ENCODE data around the gene PLCL2. TPM values are rescaled to one million over a fixed set of nuclear protein-coding genes. Genes with fewer than 3 reads are reported as not detected.

The PLCL2 gene
- total and polyA plus RNA-seq, 2 donors (not counting 1 experiment from before 2014, with no cell fraction given): 21.7 to 55.2 TPM

DNA sequence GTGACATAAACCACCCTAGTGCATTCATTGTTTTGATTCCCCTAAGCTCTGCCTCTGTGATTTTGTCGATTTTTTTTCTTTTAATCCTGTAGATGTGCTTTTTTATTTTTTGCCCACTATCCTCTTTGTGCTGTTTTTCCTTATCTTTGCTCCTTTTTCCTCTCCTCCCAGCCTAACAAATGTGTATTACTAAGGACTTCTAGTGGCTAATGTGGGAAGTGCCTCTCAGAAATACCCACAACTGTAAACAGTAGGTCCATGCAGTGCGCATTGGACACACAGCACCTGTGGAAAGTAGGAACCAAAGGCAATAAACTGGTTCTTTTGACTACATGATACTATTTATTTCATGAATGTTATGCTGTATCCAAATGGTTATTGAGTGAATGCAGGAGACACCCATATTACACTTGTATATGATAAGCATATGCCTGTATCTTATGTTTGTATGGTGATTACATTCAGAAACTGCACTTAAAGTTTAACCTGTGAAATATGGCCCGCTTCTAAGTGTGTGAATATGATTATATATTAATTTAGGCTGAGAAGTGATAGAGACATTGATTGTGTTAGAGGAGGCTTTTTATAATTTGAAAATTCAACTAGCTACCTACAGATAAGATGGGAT, 147.8 kb downstream of the PLCL2 start:
- Mint-ChIP-seq H3K4me3 (no peak overlapping the region), H3K9me3 (ENCODE audit: insufficient read depth) (no peaks in the 10 kb centered on the region), H3K27ac (no peak overlapping the region), H3K4me1 (peaks cover 39% of the 10 kb centered on the region), H3K27me3 (no peaks in the 10 kb centered on the region)
- TF ChIP-seq EZH2 (IDR thresholded peaks at IDR 0.05; ENCODE audit: borderline replicate concordance, insufficient read depth, low read depth, low read length, poor library complexity, severe bottlenecking) (no peak), CTCF (IDR thresholded peaks at IDR 0.05) (peak; percentile 24)
- Histone ChIP-seq H3K27me3 (replicated peaks in 1 of 4; ENCODE audit: control extremely low read depth in 1 of 4, control insufficient read depth in 3 of 4, insufficient read depth in 4 of 4, low read length in 3 of 4) (no peaks in the 10 kb centered on the region), H2AFZ (ENCODE audit: insufficient read depth, low read depth, low read length, poor library complexity, severe bottlenecking) (no peak overlapping the region), H3K36me3 (replicated peaks in 1 of 2; ENCODE audit: control extremely low read depth in 1 of 2, control insufficient read depth in 1 of 2, extremely low read depth in 1 of 2, insufficient read depth in 2 of 2, low read length in 1 of 2) (peaks cover 2 to 14% of the 10 kb centered on the region in 2 experiments), H3K4me3 (ENCODE audit: control extremely low read depth in 1 of 5, extremely low read depth in 1 of 5, insufficient read depth in 1 of 5, low read depth in 2 of 5, low read length in 4 of 5) (no peak overlapping the region), H3K27ac (ENCODE audit: low read length in 2 of 2) (no peak overlapping the region), H3K9ac (ENCODE audit: low read length) (no peak overlapping the region), H3K4me2 (replicated peaks; ENCODE audit: low read depth, low read length, poor library complexity, severe bottlenecking) (no peak overlapping the region), H3K79me2 (ENCODE audit: control insufficient read depth, insufficient read depth, low read length) (peaks cover 43% of the 10 kb centered on the region), H3K4me1 (ENCODE audit: control insufficient read depth in 2 of 2, insufficient read depth in 2 of 2, low read length in 2 of 2) (peaks cover 17 to 25% of the 10 kb centered on the region in 2 donors), H3K9me3 (ENCODE audit: control extremely low read depth in 1 of 3, control insufficient read depth in 2 of 3, insufficient read depth in 1 of 3, low read length in 2 of 3) (no peaks in the 10 kb centered on the region), H4K20me1 (ENCODE audit: control insufficient read depth, insufficient read depth, low read length, poor library complexity, severe bottlenecking) (peaks cover 17% of the 10 kb centered on the region)
- DNase-seq: peak; percentile 19
- CTCF ChIA-PET: interaction anchor here (1.0 to 3.0 kb wide), 5 partner anchors 144 to 431 kb away, joined by 3 to 11 read pairs (median 4); no protein-coding TSS in a partner anchor
- POLR2A ChIA-PET: no interaction called here
- peak; percentile 28 for ATAC-seq (ENCODE audit: low read depth)
- WGBS (ENCODE audit: insufficient coverage): no CpG with 5 or more reads among the region's 3 CpGs
- intact Hi-C loops (cut with micrococcal nuclease): loop anchor here (2.0 to 10.0 kb wide), 4 partner anchors 145 to 432 kb away; no protein-coding TSS in a partner anchor

- Histone ChIP-seq H4K20me1 (ENCODE audit: control insufficient read depth, insufficient read depth, low read length, poor library complexity, severe bottlenecking) (peaks cover 11% of the 10 kb centered on the region), H3K4me3 (ENCODE audit: control extremely low read depth in 1 of 5, extremely low read depth in 1 of 5, insufficient read depth in 1 of 5, low read depth in 2 of 5, low read length in 4 of 5) (no peak overlapping the region), H3K4me1 (ENCODE audit: control insufficient read depth in 2 of 2, insufficient read depth in 2 of 2, low read length in 2 of 2) (peaks cover 17 to 25% of the 10 kb centered on the region in 2 donors), H3K9me3 (ENCODE audit: control extremely low read depth in 1 of 3, control insufficient read depth in 2 of 3, insufficient read depth in 1 of 3, low read length in 2 of 3) (no peaks in the 10 kb centered on the region), H3K36me3 (replicated peaks in 1 of 2; ENCODE audit: control extremely low read depth in 1 of 2, control insufficient read depth in 1 of 2, extremely low read depth in 1 of 2, insufficient read depth in 2 of 2, low read length in 1 of 2) (peaks cover 2 to 14% of the 10 kb centered on the region in 2 experiments), H3K79me2 (ENCODE audit: control insufficient read depth, insufficient read depth, low read length) (peaks cover 35% of the 10 kb centered on the region), H2AFZ (ENCODE audit: insufficient read depth, low read depth, low read length, poor library complexity, severe bottlenecking) (no peak overlapping the region), H3K27ac (ENCODE audit: low read length in 2 of 2) (no peak overlapping the region), H3K27me3 (replicated peaks in 1 of 4; ENCODE audit: control extremely low read depth in 1 of 4, control insufficient read depth in 3 of 4, insufficient read depth in 4 of 4, low read length in 3 of 4) (no peaks in the 10 kb centered on the region), H3K4me2 (replicated peaks; ENCODE audit: low read depth, low read length, poor library complexity, severe bottlenecking) (no peak overlapping the region), H3K9ac (ENCODE audit: low read length) (no peak overlapping the region)
- ChIA-PET CTCF (interaction anchor here (0.6 to 3.0 kb wide), 5 partner anchors 31 to 743 kb away, joined by 3 to 11 read pairs (median 4); no protein-coding TSS in a partner anchor), POLR2A (no interaction called here)
- Mint-ChIP-seq H3K4me3 (no peak overlapping the region), H3K4me1 (peaks cover 40% of the 10 kb centered on the region), H3K27me3 (no peaks in the 10 kb centered on the region), H3K27ac (no peak overlapping the region), H3K9me3 (ENCODE audit: insufficient read depth) (no peaks in the 10 kb centered on the region)
- DNase-seq (no peak), ATAC-seq (ENCODE audit: low read depth) (no peak)
- intact Hi-C loops (cut with micrococcal nuclease): loop anchor here (2.0 to 10.0 kb wide), 4 partner anchors 146 to 433 kb away; no protein-coding TSS in a partner anchor
- no peak for TF ChIP-seq CTCF (IDR thresholded peaks at IDR 0.05)
- TF ChIP-seq EZH2 (IDR thresholded peaks at IDR 0.05; ENCODE audit: borderline replicate concordance, insufficient read depth, low read depth, low read length, poor library complexity, severe bottlenecking): no peak
- no CpG with 5 or more reads among the region's 3 CpGs for WGBS (ENCODE audit: insufficient coverage)
Observed at GRCh38 chr3:17033516-17034168, 148.9 kb downstream of the PLCL2 start.

Measured in B cell (primary cell).